GM12872 (cell line): ENCODE results near the gene DACH1.

Experiments used
- CTCF ChIP-seq: IDR thresholded peaks from 3 replicates; pipeline ENCODE4 v1.5.1; 2011; ENCODE audit warnings: low read depth, mild to moderate bottlenecking, low read length, moderate library complexity; ENCODE audit not compliant: insufficient read depth

The DACH1 gene

GRCh38 chr13:71752775-71753513 is 114.1 kb downstream of the DACH1 start:
- no peak for TF ChIP-seq CTCF

- no peak for TF ChIP-seq CTCF
Observed at GRCh38 chr13:71751073-71751472, 115.9 kb downstream of the DACH1 start.

GRCh38 chr13:71730267-71730666 is 136.7 kb downstream of the DACH1 start:
- no peak for TF ChIP-seq CTCF

- no peak for TF ChIP-seq CTCF
Observed at GRCh38 chr13:71729441-71729840, 137.6 kb downstream of the DACH1 start.

- TF ChIP-seq CTCF, result no peak
Observed at GRCh38 chr13:71727662-71728061, 139.3 kb downstream of the DACH1 start.

- TF ChIP-seq CTCF, result no peak
Observed at GRCh38 chr13:71727042-71727441, 140.0 kb downstream of the DACH1 start.

- no peak for TF ChIP-seq CTCF
Observed at GRCh38 chr13:71722206-71722605, 144.8 kb downstream of the DACH1 start.

- no peak for TF ChIP-seq CTCF
Observed at GRCh38 chr13:71721104-71721503, 145.9 kb downstream of the DACH1 start.
